Stimulated activated naive CD8-positive, alpha-beta T cell treated with anti-CD3 and anti-CD28 coated beads, Interleukin-15, Interleukin-2, amounts not matched to agents 100 ng/mL and 50 ng/mL, for 24 hours (primary cell): Measurements from ENCODE around the gene LAMP2.
"Not testable (repeated sequence)": the region's sequence is repeated elsewhere in the genome, so short reads cannot be mapped to it uniquely, and the experiment has no call there.

Experiments used
- H3K27ac Mint-ChIP-seq: one replicate; pipeline ENCODE4 v1.8.0; 2021; ENCODE audit warnings: mild to moderate bottlenecking, mixed read lengths
- H3K27me3 Mint-ChIP-seq: one replicate; pipeline ENCODE4 v1.8.0; 2021; ENCODE audit warnings: mixed read lengths
- H3K36me3 Mint-ChIP-seq: one replicate; pipeline ENCODE4 v1.8.0; 2021; ENCODE audit warnings: low read depth, mixed read lengths
- H3K4me1 Mint-ChIP-seq: one replicate; pipeline ENCODE4 v1.8.0; 2021; ENCODE audit warnings: low read depth, mixed read lengths
- H3K4me3 Mint-ChIP-seq: one replicate; pipeline ENCODE4 v1.8.0; 2021; ENCODE audit warnings: mild to moderate bottlenecking, mixed read lengths
- H3K9me3 Mint-ChIP-seq: one replicate; pipeline ENCODE4 v1.8.0; 2021; ENCODE audit warnings: mixed read lengths

The LAMP2 gene

DNA sequence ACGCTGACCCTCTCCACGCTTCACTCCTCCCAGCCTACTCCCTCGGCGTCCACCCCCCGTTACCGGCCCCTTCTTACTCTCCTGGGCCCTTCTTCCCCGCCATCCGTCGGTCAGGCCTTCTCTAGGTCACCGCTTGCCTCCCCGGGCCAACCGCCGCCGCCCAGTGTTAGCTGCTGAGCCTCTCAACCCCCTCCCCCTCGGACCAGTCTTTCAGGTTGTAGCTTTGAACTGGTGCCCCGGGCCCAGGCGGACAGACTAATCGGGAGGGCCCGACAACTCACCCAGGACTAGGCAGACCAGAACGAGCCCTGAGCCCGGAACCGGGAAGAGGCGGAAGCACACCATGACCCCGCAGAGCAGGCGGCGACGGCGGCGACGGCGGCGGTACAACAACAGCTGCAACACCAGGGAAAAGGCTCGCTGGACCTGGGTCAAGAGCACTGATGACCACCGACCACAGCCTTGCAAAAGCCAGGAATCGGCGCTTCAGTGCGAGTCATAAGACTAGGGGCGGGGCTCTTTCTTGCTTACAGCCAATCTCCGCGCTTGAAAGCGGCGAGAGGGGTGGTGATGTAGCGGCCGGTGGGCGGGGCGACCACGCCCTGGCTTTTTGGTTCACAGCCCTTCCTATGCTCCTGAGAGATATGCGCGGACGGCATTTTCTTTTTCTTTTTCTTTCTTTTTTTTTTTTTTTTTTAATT is at the start of gene LAMP2:
Gene LAMP2, minus strand, starts transcription at position 472 of the 701 bp plus-strand sequence. Its CDS starts 127 bp downstream, at position 345.
- no peaks in the 10 kb centered on the region for H3K9me3 Mint-ChIP-seq
- no peaks in the 10 kb centered on the region for H3K27me3 Mint-ChIP-seq
- H3K4me3 Mint-ChIP-seq = peak within 1 kb of the TSS; percentile 97
- peaks cover 25% of the 10 kb centered on the region for H3K4me1 Mint-ChIP-seq
- H3K27ac Mint-ChIP-seq = peak within 1 kb of the TSS; percentile 92
- peaks cover 4% of the 10 kb centered on the region for H3K36me3 Mint-ChIP-seq

DNA sequence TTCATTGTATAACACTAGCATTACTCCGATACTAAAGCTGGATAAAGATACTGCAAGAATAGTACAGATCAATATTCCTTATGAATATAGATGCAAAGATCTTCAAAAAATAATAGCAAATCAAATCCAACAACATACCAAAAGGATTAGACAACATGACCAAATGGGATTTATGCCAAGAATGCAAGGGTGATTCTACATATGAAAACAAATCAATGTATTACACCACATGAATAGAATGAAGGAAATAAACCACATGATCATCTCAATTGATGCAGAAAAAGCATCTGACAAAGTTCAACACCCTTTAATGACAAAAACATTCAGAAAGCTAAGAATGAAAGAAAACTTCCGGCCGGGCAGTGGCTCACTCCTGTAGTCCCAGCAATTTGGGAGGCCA is 48.8 kb upstream of the LAMP2 start:
- Mint-ChIP-seq H3K27me3 (no peaks in the 10 kb centered on the region), H3K4me3 (no peak overlapping the region), H3K9me3 (no peaks in the 10 kb centered on the region), H3K36me3 (no peaks in the 10 kb centered on the region), H3K27ac (no peak overlapping the region), H3K4me1 (no peaks in the 10 kb centered on the region)

DNA sequence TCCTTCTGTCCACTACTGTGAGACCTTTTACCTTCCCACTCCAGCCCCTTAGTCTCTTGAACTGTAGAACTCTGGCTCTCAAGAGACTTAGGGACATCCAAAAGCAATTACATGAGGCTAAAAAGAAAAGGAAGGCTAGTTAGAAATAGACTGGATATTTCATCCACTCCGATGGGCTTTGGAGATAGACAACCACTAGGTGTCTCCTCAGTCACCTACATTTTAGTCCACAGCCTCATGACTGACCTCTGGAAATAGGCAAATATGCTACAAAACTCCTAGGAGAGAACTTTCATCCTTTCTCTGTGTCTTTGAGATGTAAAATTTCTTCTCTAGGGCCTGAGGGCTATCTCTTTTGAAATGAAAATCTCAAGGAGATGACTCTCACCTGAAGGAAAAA is 45.1 kb upstream of the LAMP2 start:
- Mint-ChIP-seq H3K4me3 (no peak overlapping the region), H3K9me3 (no peaks in the 10 kb centered on the region), H3K27me3 (no peaks in the 10 kb centered on the region), H3K4me1 (no peaks in the 10 kb centered on the region), H3K27ac (no peak overlapping the region), H3K36me3 (no peaks in the 10 kb centered on the region)

DNA sequence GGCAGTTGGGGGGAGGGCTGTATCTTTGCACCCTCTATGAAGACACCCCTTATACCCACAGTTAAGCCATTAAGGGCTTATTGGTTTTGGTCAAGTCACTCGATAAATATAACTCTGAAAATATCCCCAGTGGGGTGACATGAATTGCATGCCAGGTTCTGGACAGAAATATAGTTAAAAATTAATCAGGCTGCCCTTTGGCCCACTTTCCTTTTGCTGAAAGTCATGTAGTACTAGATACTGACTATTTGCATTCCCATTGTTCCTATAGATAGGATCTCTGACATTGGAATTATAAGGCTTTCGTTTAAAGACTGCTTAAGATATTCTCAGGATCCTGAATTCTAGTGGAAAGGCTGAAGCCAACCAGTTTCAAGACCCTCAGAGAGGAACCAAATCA is 43.5 kb upstream of the LAMP2 start:
- H3K27ac Mint-ChIP-seq = no peak overlapping the region
- no peaks in the 10 kb centered on the region for H3K27me3 Mint-ChIP-seq
- H3K36me3 Mint-ChIP-seq = no peaks in the 10 kb centered on the region
- no peak overlapping the region for H3K4me3 Mint-ChIP-seq
- no peaks in the 10 kb centered on the region for H3K9me3 Mint-ChIP-seq
- H3K4me1 Mint-ChIP-seq = no peaks in the 10 kb centered on the region

DNA sequence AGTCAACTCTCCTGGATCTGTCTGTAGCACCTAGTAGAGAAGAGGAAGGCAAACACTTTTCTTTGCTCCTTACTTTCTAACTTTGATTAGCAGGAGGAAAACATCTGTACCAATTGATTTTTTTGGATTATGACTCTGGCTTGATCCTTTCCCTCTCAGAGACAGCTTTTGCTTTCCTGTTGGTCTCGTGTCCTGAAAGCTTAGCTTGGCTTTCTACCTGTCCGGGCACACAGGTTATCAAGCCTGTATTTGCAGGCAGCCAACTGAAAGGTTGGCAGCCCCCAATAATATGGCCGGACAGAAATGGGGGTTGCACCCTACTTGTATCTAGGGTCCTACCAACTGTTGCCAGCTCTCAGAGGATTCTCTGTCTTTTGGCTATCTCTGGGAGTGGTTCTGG is 43.1 kb upstream of the LAMP2 start:
- no peaks in the 10 kb centered on the region for H3K36me3 Mint-ChIP-seq
- H3K27ac Mint-ChIP-seq = no peak overlapping the region
- H3K4me3 Mint-ChIP-seq = no peak overlapping the region
- H3K9me3 Mint-ChIP-seq = no peaks in the 10 kb centered on the region
- H3K27me3 Mint-ChIP-seq = no peaks in the 10 kb centered on the region
- H3K4me1 Mint-ChIP-seq = no peaks in the 10 kb centered on the region

DNA sequence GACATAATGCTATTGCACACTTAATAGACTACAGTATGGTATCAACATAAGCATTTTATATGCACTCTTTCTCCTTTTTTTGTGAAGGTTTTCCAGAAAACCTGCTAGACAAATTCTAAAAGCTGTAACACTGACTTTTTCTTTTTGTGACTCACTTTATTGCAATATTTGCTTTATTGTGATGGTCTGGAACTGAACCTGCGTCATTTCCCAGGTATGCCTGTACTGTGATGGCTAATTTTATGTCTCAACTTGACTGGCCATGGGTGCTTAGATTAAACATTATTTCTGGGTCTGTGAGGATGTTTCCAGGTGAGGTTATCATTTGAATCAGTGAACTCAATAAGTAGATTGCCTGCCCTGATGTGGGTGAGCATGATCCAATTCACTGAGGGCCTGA is 35.5 kb upstream of the LAMP2 start:
- H3K9me3 Mint-ChIP-seq = no peaks in the 10 kb centered on the region
- H3K36me3 Mint-ChIP-seq = no peaks in the 10 kb centered on the region
- no peak overlapping the region for H3K4me3 Mint-ChIP-seq
- no peak overlapping the region for H3K27ac Mint-ChIP-seq
- H3K27me3 Mint-ChIP-seq = no peaks in the 10 kb centered on the region
- H3K4me1 Mint-ChIP-seq = no peaks in the 10 kb centered on the region

DNA sequence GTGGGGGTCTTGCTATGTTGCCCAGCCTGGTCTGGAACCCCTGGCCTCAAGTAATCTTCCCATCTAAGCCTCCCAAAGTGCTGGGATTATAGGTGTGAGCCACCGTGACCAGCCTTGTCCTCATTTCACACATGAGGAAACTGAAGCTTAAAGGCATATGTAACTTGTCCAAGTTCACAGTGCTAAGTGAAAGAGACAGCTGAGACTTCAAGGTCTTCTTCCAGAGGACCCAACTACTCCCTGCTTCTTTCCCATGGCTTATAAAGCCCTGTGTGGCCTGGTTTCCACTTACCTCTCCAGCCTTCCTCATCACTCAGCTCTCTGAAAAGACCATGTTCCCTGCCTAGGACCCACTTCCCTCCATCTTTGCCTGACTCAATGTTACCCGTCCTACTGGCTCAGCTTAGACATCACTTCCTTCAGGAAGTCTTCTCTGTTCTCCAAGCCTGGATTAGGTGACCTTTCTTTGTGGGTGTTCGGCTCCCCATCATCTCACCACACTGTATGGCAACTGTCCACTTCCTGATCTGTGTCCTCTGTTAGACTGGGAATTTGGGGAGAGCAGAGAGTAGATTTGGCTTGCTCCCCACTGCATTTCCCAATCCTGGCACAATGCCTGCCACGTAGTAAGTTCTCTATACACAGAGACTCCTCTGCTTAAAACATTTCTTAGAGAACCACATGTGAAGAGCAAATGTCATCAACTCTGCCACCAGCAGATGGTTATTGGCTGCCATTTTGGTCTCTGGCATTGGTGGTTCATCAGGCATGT is 30.4 kb upstream of the LAMP2 start:
- H3K27ac Mint-ChIP-seq = no peak overlapping the region
- no peaks in the 10 kb centered on the region for H3K36me3 Mint-ChIP-seq
- peaks cover 5% of the 10 kb centered on the region for H3K4me1 Mint-ChIP-seq
- H3K27me3 Mint-ChIP-seq = no peaks in the 10 kb centered on the region
- no peak overlapping the region for H3K4me3 Mint-ChIP-seq
- H3K9me3 Mint-ChIP-seq = no peaks in the 10 kb centered on the region

DNA sequence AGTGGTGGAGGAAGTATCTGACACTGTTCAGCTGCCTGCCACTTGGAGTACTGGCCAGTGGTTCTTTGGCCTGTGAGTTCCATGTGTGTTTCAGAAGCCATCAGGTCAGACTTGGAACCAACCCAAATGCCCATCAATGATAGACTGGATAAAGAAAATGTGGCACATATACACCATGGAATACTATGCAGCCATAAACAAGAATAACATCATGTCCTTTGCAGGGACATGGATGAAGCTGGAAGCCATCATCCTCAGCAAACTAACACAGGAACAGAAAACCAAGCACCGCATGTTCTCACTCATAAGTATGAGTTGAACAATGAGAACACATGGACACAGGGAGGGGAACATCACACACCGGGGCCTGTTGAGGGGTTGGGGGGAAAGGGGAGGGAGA is 21.0 kb upstream of the LAMP2 start:
- peaks cover 15% of the 10 kb centered on the region for H3K4me1 Mint-ChIP-seq
- H3K27me3 Mint-ChIP-seq, H3K4me3 Mint-ChIP-seq, H3K9me3 Mint-ChIP-seq, H3K27ac Mint-ChIP-seq, H3K36me3 Mint-ChIP-seq: not testable (repeated sequence)

DNA sequence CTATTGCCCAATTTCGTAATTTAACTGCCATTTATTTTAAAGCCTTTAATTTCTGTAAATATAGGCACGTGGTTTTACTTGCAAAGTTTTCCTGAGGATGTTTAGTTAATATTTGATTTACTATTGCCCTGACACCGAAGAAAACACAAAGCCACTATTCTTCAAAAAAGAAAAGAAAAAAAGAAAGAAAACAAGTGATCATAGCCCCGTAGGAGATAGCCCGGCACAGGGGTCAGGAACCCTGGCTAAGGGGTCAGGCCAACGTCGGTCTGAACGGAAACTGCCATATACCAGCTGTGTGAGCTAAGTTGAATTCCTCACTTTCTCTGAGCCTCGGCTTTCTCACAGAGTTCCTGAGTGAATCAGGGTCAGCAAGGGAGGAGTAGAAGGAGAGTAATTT is 17.7 kb upstream of the LAMP2 start:
- H3K36me3 Mint-ChIP-seq = no peaks in the 10 kb centered on the region
- H3K27ac Mint-ChIP-seq = no peak overlapping the region
- H3K4me3 Mint-ChIP-seq = no peak overlapping the region
- peaks cover 15% of the 10 kb centered on the region for H3K4me1 Mint-ChIP-seq
- no peaks in the 10 kb centered on the region for H3K27me3 Mint-ChIP-seq
- H3K9me3 Mint-ChIP-seq = no peaks in the 10 kb centered on the region

DNA sequence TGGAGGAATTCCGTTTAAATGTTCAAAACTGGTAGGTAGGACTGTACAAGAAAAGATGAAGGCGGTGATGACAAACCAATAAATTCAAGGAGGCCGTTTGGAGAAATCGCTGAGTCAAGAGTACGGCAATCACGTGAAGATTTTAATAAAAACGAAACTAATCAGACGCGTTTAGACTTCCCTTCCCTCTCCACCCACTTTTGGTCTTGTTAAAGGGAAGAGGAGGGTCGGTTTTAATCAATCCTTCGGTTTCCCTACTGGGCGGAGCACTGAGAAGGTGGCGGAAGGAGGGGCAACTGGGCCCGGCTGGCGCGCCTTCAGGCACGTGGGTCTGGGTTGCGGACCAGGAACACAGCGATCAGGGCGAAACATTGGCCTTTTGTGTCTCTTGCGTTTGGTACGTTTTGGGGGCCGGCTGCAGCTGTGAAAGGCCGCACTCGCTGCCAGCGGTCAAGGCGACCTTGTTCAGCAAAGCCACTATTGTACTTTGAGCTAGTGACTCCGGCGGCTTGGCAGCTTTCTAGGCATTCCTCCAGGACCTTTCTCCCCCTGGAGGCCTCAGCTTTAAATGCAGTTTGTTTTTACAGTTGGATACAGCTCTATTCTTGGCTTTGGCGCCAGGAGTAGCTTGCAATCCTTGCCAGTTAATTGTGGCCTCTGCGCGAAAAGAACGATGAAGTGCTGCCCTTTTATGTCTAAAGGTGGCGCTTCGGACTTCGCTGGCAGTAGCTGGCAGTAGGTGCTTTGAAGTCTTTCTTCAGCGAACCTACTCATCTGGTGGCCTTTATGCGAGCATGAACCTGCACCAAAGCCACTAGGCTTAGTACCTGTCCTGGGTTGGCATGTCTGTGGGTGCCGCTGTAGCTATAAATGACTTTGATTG is 16.8 kb upstream of the LAMP2 start:
- Mint-ChIP-seq H3K27me3 (no peaks in the 10 kb centered on the region), H3K4me1 (peaks cover 15% of the 10 kb centered on the region), H3K9me3 (no peaks in the 10 kb centered on the region), H3K36me3 (no peaks in the 10 kb centered on the region), H3K27ac (peak overlapping the region; percentile 74), H3K4me3 (peak overlapping the region; percentile 74)

DNA sequence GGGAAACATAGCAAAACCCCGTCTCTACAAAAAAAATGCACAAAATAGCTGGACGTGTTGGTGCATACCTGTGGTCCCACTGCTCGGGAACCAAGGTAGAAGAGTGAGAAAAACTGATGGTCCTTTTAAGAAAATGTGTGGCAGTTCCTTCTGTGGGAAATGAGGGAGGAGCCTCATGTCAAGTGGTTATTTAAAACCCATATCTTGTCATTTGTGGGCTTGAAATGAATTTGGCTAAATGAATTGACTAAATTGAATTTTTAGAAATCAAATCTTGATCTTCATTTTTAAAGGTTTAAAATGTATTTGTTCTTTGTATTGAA is 16.2 kb upstream of the LAMP2 start:
- Mint-ChIP-seq H3K27me3 (no peaks in the 10 kb centered on the region), H3K9me3 (no peaks in the 10 kb centered on the region), H3K36me3 (no peaks in the 10 kb centered on the region), H3K4me3 (peak overlapping the region; percentile 74), H3K4me1 (peaks cover 15% of the 10 kb centered on the region), H3K27ac (peak overlapping the region; percentile 74)

DNA sequence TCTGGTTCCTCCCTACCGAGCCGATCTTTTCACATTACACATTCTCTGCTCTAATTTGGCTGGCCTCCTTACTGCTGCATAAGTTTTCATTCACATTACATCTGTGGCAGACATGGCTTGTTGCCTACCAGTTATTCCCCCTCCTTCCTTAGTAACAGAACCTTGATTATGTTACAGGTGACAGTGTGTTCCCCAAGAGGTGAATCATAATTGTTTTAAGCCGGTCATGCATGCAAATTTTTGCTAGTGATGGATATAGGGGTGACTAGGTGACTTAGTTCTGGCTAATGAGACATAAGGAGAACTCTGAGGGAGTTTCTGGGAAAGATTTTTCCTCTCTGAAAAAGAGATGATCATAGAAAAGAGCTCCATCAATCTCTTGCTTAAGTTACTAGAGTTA is 8.4 kb upstream of the LAMP2 start:
- Mint-ChIP-seq H3K4me3 (no peak overlapping the region), H3K27me3 (no peaks in the 10 kb centered on the region), H3K4me1 (no peaks in the 10 kb centered on the region), H3K27ac (no peak overlapping the region), H3K9me3 (no peaks in the 10 kb centered on the region), H3K36me3 (no peaks in the 10 kb centered on the region)

DNA sequence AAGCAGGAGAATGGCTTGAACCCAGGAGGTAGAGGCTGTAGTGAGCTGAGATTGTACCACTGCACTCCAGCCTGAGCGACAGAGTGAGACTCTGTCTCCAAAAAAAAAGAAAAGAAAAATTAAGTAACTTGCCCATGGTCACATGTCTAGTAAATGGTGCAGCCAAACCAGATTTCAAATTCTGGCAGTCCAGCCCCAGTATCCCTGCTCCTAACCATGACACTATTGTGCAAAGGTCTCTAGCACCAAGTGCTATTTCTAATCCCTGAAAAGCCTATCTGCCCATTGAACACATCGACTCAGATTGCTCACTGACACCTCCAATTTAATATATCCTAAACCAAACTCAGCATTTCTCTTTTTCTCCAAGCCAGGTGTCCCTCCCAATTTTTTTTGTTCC is 7.6 kb upstream of the LAMP2 start:
- no peaks in the 10 kb centered on the region for H3K9me3 Mint-ChIP-seq
- H3K4me1 Mint-ChIP-seq = no peaks in the 10 kb centered on the region
- no peak overlapping the region for H3K4me3 Mint-ChIP-seq
- H3K27ac Mint-ChIP-seq = peak overlapping the region; percentile 34
- H3K27me3 Mint-ChIP-seq = no peaks in the 10 kb centered on the region
- H3K36me3 Mint-ChIP-seq = no peaks in the 10 kb centered on the region

DNA sequence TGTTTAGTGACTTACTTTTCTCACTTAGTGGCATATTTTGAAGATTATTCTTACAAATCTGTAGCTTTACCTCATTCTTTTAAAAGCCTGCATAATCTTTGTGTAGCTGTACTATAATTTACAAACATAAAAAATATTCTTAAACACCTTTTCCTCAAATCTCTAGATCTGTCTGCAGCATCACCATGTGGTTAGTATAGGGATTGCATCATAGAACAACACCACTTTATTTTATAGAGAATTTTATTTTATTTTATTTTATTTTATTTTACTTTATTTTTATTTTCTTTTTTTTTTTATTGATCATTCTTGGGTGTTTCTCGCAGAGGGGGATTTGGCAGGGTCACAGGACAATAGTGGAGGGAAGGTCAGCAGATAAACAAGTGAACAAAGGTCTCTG is 6.4 kb upstream of the LAMP2 start:
- H3K4me1 Mint-ChIP-seq, H3K9me3 Mint-ChIP-seq, H3K4me3 Mint-ChIP-seq, H3K27ac Mint-ChIP-seq, H3K27me3 Mint-ChIP-seq, H3K36me3 Mint-ChIP-seq: not testable (repeated sequence)

DNA sequence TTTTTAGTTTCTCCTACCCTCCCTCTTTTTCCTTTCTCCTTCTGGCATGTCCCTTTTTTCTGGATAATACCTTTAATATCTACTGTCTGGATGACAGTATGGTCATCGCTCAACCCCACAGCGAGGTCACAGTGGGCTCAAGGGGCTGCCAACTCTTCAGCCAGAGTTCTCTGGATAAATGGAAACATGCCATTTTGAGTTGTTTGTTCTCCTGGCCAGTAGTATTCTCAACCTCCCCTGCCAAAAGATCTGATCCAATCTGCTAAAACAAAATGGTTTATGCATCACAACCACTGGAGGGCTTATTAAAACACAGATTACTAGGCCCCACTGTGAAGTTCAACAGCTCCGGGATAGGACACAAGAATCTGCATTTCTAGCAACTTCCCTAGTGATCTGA is 5.0 kb upstream of the LAMP2 start:
- no peaks in the 10 kb centered on the region for H3K4me1 Mint-ChIP-seq
- no peaks in the 10 kb centered on the region for H3K27me3 Mint-ChIP-seq
- no peaks in the 10 kb centered on the region for H3K36me3 Mint-ChIP-seq
- H3K9me3 Mint-ChIP-seq = no peaks in the 10 kb centered on the region
- H3K4me3 Mint-ChIP-seq = no peak overlapping the region
- H3K27ac Mint-ChIP-seq = no peak overlapping the region
